Endodermal cell (in vitro differentiated cells): ENCODE results near the gene MAVS. TPM values are rescaled to one million over a fixed set of nuclear protein-coding genes. Genes with fewer than 3 reads are reported as not detected.

Source experiments
- DNase-seq: peaks from one replicate; pipeline ENCODE4 v3.0.0-alpha.2; 2017
- H3K27ac ChIP-seq: 2 replicates; pipeline ENCODE4 v1.5.1; 2013; ENCODE audit warnings: mild to moderate bottlenecking, low read depth, low read length, moderate library complexity
- H3K27me3 ChIP-seq: 2 replicates; pipeline ENCODE4 v1.6.1; 2013; ENCODE audit warnings: mild to moderate bottlenecking, low read length, moderate library complexity; ENCODE audit not compliant: insufficient read depth, control insufficient read depth, poor library complexity, severe bottlenecking
- H3K36me3 ChIP-seq: 2 replicates; pipeline ENCODE4 v1.7.0; 2013; ENCODE audit warnings: mild to moderate bottlenecking, low read length, moderate library complexity; ENCODE audit not compliant: control insufficient read depth, insufficient read depth
- H3K4me1 ChIP-seq: one replicate; pipeline ENCODE4 v1.7.0; 2013; ENCODE audit warnings: low read length; ENCODE audit not compliant: control insufficient read depth, insufficient read depth
- H3K4me3 ChIP-seq: 2 replicates; pipeline ENCODE4 v1.5.1; 2013; ENCODE audit warnings: mild to moderate bottlenecking, low read length, moderate library complexity
- H3K9ac ChIP-seq: 2 replicates; pipeline ENCODE4 v1.6.1; 2013; ENCODE audit warnings: mild to moderate bottlenecking, low read length, moderate library complexity; ENCODE audit not compliant: poor library complexity, severe bottlenecking; ENCODE audit errors: extremely low read depth
- H3K9me3 ChIP-seq: 2 replicates; pipeline ENCODE4 v1.6.1; 2013; ENCODE audit warnings: mild to moderate bottlenecking, low read length, moderate library complexity; ENCODE audit not compliant: control insufficient read depth
- H3K27ac Mint-ChIP-seq: 2 replicates; pipeline ENCODE4 v1.8.0; 2020; ENCODE audit warnings: mixed read lengths
- H3K27me3 Mint-ChIP-seq: 2 replicates; pipeline ENCODE4 v1.8.0; 2021; ENCODE audit warnings: mild to moderate bottlenecking, mixed read lengths; ENCODE audit not compliant: insufficient read depth
- H3K36me3 Mint-ChIP-seq: 2 replicates; pipeline ENCODE4 v1.8.0; 2020; ENCODE audit warnings: low read depth, mixed read lengths
- H3K4me1 Mint-ChIP-seq: 2 replicates; pipeline ENCODE4 v1.8.0; 2020; ENCODE audit warnings: mixed read lengths
- H3K4me3 Mint-ChIP-seq: 2 replicates; pipeline ENCODE4 v1.8.0; 2020; ENCODE audit warnings: mild to moderate bottlenecking, moderate library complexity, mixed read lengths
- H3K9me3 Mint-ChIP-seq: 2 replicates; pipeline ENCODE4 v1.8.0; 2020; ENCODE audit warnings: mild to moderate bottlenecking, mixed read lengths
- WGBS, 2 experiments: methylation state at CpG; one replicate each; pipeline versions ENCODE4 v1.1.5 to v1.1.7; 2013; ENCODE audit warnings: missing lambda C conversion rate in 2 of 2, mixed read lengths in 1 of 2; ENCODE audit not compliant: insufficient coverage in 1 of 2, insufficient read length in 1 of 2; 5-methylcytosine and 5-hydroxymethylcytosine counted together
- total RNA-seq, 2 donors: library from RNA; stranded (reverse); fragmentation: NEBNext Ultra II Directional in 1 of 2; extraction: Animal tissue kit (Norgen Biotek cat#: 25700) in 1 of 2; gene quantifications; 2 replicates in 1 of 2; 3 replicates in 1 of 2; pipeline ENCODE4 v1.2.1, GENCODE V29; 2021
- TF ChIP-seq, protein P1 (sequence below): fragments of 200-600 bp; sonication (generic); conservative IDR thresholded peaks from 2 replicates; pipeline ENCODE4 v1.5.0; 2021; ENCODE audit warnings: antibody characterized with exemption, mild to moderate bottlenecking

The MAVS gene
- total RNA-seq, 2 donors from 2014 or later = 43.1 to 43.2 TPM

DNA sequence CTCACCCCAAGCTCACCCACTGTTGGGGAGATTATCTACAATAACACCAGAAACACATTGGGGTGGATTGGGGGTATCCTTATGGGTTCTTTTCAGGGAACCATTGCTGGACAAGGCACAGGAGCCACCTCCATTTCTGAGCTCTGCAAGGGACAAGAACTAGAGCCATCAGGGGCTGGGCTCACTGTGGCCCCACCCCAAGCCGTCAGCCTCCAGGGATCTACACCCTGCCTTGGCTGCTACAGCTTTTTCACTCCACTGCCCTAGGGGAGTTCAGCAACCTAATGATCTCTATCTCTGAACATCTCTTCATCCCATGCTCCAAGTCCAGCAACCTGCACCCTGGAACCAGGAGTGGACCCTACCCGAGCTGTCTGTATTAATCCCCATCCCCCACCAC lies 21.2 kb downstream of the MAVS start:
- H3K9me3 ChIP-seq = peaks cover 5% of the 10 kb centered on the region
- TF ChIP-seq, protein P1, sequence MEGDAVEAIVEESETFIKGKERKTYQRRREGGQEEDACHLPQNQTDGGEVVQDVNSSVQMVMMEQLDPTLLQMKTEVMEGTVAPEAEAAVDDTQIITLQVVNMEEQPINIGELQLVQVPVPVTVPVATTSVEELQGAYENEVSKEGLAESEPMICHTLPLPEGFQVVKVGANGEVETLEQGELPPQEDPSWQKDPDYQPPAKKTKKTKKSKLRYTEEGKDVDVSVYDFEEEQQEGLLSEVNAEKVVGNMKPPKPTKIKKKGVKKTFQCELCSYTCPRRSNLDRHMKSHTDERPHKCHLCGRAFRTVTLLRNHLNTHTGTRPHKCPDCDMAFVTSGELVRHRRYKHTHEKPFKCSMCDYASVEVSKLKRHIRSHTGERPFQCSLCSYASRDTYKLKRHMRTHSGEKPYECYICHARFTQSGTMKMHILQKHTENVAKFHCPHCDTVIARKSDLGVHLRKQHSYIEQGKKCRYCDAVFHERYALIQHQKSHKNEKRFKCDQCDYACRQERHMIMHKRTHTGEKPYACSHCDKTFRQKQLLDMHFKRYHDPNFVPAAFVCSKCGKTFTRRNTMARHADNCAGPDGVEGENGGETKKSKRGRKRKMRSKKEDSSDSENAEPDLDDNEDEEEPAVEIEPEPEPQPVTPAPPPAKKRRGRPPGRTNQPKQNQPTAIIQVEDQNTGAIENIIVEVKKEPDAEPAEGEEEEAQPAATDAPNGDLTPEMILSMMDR = no peak
- Mint-ChIP-seq H3K27ac (no peak overlapping the region), H3K4me3 (no peak overlapping the region), H3K4me1 (no peaks in the 10 kb centered on the region), H3K9me3 (no peaks in the 10 kb centered on the region), H3K36me3 (peaks cover 49% of the 10 kb centered on the region), H3K27me3 (no peaks in the 10 kb centered on the region)
- DNase-seq = no peak
- no peak overlapping the region for H3K27ac ChIP-seq
- WGBS, 2 experiments = 89 to 100% methylated on average over 1 to 2 of the region's 2 CpGs
- H3K4me3 ChIP-seq = no peak overlapping the region
- peaks cover 38% of the 10 kb centered on the region for H3K36me3 ChIP-seq
- no peaks in the 10 kb centered on the region for H3K27me3 ChIP-seq
- H3K9ac ChIP-seq = no peak overlapping the region
- H3K4me1 ChIP-seq = no peaks in the 10 kb centered on the region

DNA sequence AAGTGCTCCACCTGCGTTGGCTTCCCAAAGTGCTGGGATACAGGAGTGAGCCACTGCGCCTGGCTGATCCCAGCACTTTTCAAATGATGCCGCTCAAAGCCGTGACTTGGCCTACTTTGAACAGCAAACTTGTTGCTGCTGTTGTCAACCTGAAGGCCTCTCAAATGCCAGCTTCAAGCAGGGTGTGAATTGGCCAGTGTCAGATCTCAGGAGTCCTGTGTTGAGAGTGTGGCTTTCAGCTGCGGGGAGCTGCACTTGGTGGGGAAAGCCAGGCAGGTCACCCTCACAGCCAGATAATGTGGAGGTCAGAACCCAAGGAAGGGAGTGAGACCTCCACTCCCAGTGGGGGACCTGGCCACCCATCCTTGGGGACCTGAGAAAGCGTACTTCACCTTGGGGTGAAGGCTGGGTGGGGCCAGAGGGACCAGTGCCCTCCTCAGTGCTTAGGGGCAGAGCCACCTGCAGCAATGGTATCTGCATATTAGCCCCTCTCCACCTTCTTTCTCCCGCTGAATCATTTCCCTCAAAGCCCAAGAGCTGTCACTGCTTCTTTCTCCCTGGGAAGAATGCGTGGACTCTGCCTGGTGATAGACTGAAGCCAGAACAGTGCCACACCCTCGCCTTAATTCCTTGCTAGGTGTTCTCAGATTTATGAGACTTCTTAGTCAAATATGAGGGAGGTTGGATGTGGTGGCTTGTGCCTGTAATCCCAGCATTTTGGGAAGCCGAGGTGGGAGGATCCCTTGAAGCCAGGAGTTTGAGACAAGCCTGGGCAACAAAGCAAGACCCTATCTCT lies 23.4 kb downstream of the MAVS start:
- no peak overlapping the region for H3K9ac ChIP-seq
- H3K27ac Mint-ChIP-seq = peak overlapping the region; percentile 17
- H3K27me3 ChIP-seq = no peaks in the 10 kb centered on the region
- peaks cover 9% of the 10 kb centered on the region for H3K9me3 ChIP-seq
- no peak overlapping the region for H3K4me3 ChIP-seq
- no peak overlapping the region for H3K4me3 Mint-ChIP-seq
- peaks cover 31% of the 10 kb centered on the region for H3K36me3 ChIP-seq
- no peak overlapping the region for H3K27ac ChIP-seq
- H3K4me1 ChIP-seq = no peaks in the 10 kb centered on the region
- no peaks in the 10 kb centered on the region for H3K27me3 Mint-ChIP-seq
- no peaks in the 10 kb centered on the region for H3K9me3 Mint-ChIP-seq
- DNase-seq = peak; percentile 73
- 91 to 94% methylated on average over 7 to 10 of the region's 10 CpGs for WGBS, 2 experiments
- TF ChIP-seq, protein P1 = no peak
- peaks cover 4% of the 10 kb centered on the region for H3K4me1 Mint-ChIP-seq
- H3K36me3 Mint-ChIP-seq = peaks cover 50% of the 10 kb centered on the region

DNA sequence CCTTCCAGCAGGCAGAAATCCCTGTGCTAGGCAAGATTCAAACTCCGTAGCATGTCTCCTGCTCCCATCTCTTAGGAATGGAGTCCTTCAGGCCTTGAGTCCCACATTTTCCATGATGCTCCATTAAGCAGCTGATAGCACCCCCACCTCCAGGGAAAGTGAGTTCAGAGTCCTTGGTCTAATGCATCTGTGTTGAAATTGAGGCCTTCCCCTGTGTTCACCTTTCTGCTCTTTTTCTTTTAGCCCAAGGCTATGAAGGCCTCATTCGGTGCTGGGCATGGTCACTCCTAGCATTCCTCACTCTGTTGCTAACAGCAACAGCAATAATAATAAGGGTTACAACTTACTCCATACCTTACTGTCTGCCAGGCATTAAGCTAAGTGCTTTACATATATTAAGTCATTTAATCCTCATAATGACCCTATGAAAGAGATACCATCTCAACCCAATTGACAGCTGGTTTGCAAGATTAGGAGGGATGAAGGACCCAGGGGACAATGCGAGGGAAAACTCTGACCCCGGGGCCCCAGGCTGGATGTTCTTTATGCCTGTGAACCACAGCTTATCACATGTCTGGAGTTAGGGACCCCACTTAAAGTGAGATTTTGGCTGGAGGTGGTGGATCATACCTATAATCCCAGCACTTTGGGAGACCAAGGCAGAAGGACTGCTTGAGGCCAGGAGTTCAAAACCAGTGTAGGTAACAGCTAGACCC lies 25.1 kb downstream of the MAVS start:
- H3K36me3 Mint-ChIP-seq = peaks cover 47% of the 10 kb centered on the region
- Histone ChIP-seq H3K36me3 (peaks cover 31% of the 10 kb centered on the region), H3K4me1 (no peaks in the 10 kb centered on the region), H3K9me3 (peaks cover 9% of the 10 kb centered on the region), H3K27me3 (no peaks in the 10 kb centered on the region), H3K4me3 (no peak overlapping the region), H3K9ac (no peak overlapping the region), H3K27ac (no peak overlapping the region)
- H3K9me3 Mint-ChIP-seq = no peaks in the 10 kb centered on the region
- no peaks in the 10 kb centered on the region for H3K27me3 Mint-ChIP-seq
- H3K4me3 Mint-ChIP-seq = no peak overlapping the region
- H3K4me1 Mint-ChIP-seq = peaks cover 13% of the 10 kb centered on the region
- TF ChIP-seq, protein P1 = no peak
- 90 to 97% methylated on average over 2 to 4 of the region's 4 CpGs for WGBS, 2 experiments
- DNase-seq = no peak
- H3K27ac Mint-ChIP-seq = no peak overlapping the region
